GM19193 (cell line): ENCODE data around the gene UTP4.

ENCODE experiments used
- POLR2A ChIP-seq: IDR thresholded peaks from 4 replicates; pipeline ENCODE4 v1.6.1; 2011; ENCODE audit not compliant: insufficient read depth, insufficient read length; ENCODE audit errors: extremely low read depth

Gene UTP4

GRCh38 chr16:69176033-69176800, 43.8 kb downstream of the UTP4 start:
- TF ChIP-seq POLR2A, result no peak

GRCh38 chr16:69179328-69180010, 47.0 kb downstream of the UTP4 start:
- no peak for TF ChIP-seq POLR2A

DNA sequence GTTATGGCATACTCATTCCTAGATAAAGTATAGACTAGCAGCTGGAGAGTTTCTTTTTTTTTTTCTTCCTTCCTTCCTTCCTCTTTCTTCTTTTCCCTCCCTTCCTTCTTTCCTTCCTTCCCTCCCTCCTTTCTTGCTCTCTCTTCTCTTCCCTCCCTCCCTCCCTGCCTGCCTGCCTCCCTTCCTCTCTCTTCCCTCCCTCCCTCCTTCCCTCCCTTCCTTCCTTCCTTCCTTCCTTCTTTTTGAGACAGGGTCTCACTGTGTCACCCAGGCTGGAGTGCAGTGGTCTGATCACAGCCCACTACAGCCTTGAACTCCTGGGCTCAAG, 47.5 kb downstream of the UTP4 start:
- no peak for TF ChIP-seq POLR2A

GRCh38 chr16:69182730-69183416, 50.4 kb downstream of the UTP4 start:
- no peak for TF ChIP-seq POLR2A

GRCh38 chr16:69186642-69187445, 54.4 kb downstream of the UTP4 start, which contains the start of gene SNTB2:
Gene SNTB2 (plus strand): TSS chr16:69187164. CDS start chr16:69187167, 3 bp downstream.
- peak; percentile 74 for TF ChIP-seq POLR2A

DNA sequence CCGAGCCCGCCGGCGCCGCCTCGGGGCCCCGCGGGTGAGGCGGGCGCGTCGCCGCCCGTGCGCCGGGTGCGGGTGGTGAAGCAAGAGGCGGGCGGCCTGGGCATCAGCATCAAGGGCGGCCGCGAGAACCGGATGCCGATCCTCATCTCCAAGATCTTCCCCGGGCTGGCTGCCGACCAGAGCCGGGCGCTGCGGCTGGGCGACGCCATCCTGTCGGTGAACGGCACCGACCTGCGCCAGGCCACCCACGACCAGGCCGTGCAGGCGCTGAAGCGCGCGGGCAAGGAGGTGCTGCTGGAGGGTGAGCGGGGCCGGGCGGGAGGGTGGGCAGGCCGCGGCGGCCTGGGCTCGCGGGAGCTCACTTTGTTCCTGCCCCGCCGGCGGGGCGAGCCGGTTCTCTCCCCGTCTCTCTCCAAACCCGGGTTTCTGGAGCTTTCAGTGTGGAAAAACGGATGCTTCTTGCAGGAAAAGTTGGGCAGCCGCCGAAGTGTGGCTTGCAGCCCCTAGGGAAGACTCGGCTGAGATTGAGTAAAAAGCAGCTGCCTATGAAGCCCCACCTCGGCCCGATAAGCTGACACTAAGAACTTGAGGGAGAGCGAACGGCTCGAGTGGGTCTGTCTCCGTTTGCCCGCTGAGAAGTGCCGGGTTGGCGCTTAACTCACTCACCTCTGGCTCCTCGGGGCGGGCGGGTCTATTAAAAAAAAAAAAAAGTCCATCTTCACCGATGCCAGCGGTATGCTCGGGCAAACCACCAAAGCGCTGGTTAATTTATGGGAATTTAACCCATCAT, 55.2 kb downstream of the UTP4 start:
- no peak for TF ChIP-seq POLR2A

DNA sequence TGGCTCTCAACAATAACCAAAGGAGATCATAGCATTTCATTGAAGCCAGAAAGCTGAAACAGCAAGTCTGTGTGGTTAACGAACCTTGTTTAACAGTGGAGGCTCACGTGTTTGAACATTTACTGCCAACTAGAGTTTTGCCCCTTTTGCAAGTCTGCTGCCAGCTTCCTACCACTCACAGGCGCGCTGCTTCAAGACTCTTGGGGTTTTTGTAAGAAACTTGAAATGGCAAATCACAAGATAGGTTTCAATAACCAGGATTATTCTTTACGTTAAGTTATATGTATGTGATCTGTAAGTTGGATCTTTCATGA, 55.7 kb downstream of the UTP4 start:
- TF ChIP-seq POLR2A, result no peak

DNA sequence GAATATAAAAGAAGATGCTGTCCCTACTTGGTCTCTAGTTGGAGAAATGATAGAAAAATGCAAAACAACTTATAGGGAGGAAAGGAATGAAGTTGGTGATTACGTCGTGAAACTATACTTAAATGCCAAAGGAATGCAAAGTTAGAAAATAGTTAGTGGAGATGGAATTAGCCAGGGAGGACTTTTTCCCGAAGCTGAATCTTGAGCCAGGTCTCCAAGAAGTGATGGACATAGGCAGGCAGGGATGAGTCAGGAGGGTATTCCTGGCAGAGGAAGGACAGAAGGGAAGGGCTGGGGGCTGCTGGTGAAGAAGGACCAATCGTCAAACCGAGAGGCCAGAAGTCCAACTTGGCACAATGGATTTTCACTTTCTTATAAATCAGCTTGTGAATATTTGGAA, 56.3 kb downstream of the UTP4 start:
- TF ChIP-seq POLR2A, result no peak

- no peak for TF ChIP-seq POLR2A
Observed at GRCh38 chr16:69190046-69190588, 57.7 kb downstream of the UTP4 start.

- no peak for TF ChIP-seq POLR2A
Observed at GRCh38 chr16:69190598-69190997, 58.1 kb downstream of the UTP4 start.

- no peak for TF ChIP-seq POLR2A
Observed at GRCh38 chr16:69191136-69191535, 58.7 kb downstream of the UTP4 start.

DNA sequence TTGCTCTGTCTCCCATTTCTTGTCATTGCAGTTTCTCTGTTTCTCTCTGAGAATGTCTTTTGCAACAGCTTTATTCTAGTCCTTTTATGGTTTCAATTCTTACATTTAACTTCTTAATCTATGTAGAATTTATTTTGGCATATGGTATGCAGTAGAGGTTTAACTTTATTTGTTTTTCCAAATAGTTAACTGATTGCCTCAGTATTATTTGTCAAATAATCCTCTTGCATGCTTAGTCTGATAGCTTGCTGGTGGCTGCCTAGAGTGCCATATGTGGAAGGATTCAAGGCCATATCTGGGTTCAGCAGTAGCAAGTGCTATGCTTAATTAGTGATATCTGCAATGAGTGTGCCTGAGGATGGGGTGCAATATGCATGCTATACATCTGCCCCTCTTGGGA, 61.4 kb downstream of the UTP4 start:
- TF ChIP-seq POLR2A, result no peak

- TF ChIP-seq POLR2A, result no peak
Observed at GRCh38 chr16:69194488-69194887, 62.0 kb downstream of the UTP4 start.
